SU-DHL-6 (cell line): ENCODE measurements around the gene C2CD2L.

Experiments
- H2AFZ ChIP-seq: fragments of 200-600 bp; sonication (generic); 2 replicates; pipeline ENCODE4 v1.6.1; 2014; ENCODE audit warnings: low read depth, mild to moderate bottlenecking, moderate library complexity, mixed read lengths, antibody characterized with exemption, low read length; ENCODE audit not compliant: severe bottlenecking
- H3F3A ChIP-seq: fragments of 200-600 bp; shearing (Covaris generic); 2 replicates; pipeline ENCODE4 v1.6.0; 2016; ENCODE audit warnings: antibody characterized with exemption, mild to moderate bottlenecking; ENCODE audit not compliant: insufficient read depth
- H3K27ac ChIP-seq: fragments of 200-600 bp; sonication (generic); 2 replicates; pipeline ENCODE4 v1.5.1; 2016; ENCODE audit warnings: low read depth, mild to moderate bottlenecking, low read length, moderate library complexity, mixed read lengths
- H3K27me3 ChIP-seq: fragments of 200-600 bp; sonication (generic), shearing (Covaris generic); 2 replicates; pipeline ENCODE4 v1.6.0; 2014; ENCODE audit warnings: mild to moderate bottlenecking, low read length
- H3K36me3 ChIP-seq: fragments of 200-600 bp; sonication (generic); 2 replicates; pipeline ENCODE4 v1.6.1; 2014; ENCODE audit warnings: mild to moderate bottlenecking, low read length, mixed read lengths
- H3K4me2 ChIP-seq: fragments of 300-600, 200-600 bp; shearing (Covaris generic), sonication (generic); 2 replicates; pipeline ENCODE4 v1.6.0; 2014; ENCODE audit warnings: low read length, low read depth, mild to moderate bottlenecking; ENCODE audit not compliant: poor library complexity, severe bottlenecking
- H3K4me3 ChIP-seq: fragments of 200-600 bp; sonication (generic); 2 replicates; pipeline ENCODE4 v1.5.1; 2014; ENCODE audit warnings: antibody characterized with exemption, low read length, mild to moderate bottlenecking, mixed read lengths; ENCODE audit not compliant: insufficient read depth, poor library complexity, severe bottlenecking
- H3K79me2 ChIP-seq: fragments of 200-600 bp; sonication (generic); 2 replicates; pipeline ENCODE4 v1.6.1; 2014; ENCODE audit warnings: mild to moderate bottlenecking, low read length, moderate library complexity; ENCODE audit not compliant: insufficient read depth
- H3K9ac ChIP-seq: fragments of 200-600 bp; sonication (generic); 2 replicates; pipeline ENCODE4 v1.7.0; 2014; ENCODE audit warnings: mild to moderate bottlenecking, low read length
- H3K9me2 ChIP-seq: fragments of 200-600 bp; sonication (generic); replicated peaks from 2 replicates; pipeline ENCODE4 v1.6.1; 2014; ENCODE audit warnings: low read length; ENCODE audit not compliant: insufficient read depth
- H3K9me3 ChIP-seq: fragments of 200-600 bp; sonication (generic); 2 replicates; pipeline ENCODE4 v1.6.1; 2014; ENCODE audit warnings: low read length, mixed read lengths; ENCODE audit not compliant: insufficient read depth
- H4K20me1 ChIP-seq: fragments of 200-600 bp; sonication (generic); 2 replicates; pipeline ENCODE4 v1.6.1; 2014; ENCODE audit warnings: low read depth, mild to moderate bottlenecking, antibody characterized with exemption, low read length, moderate library complexity, mixed read lengths
- CTCF ChIP-seq: fragments of 200-600 bp; sonication (generic); IDR thresholded peaks from one replicate; pipeline ENCODE4 v1.5.1; 2017; ENCODE audit warnings: antibody characterized with exemption, mild to moderate bottlenecking, low read length, moderate library complexity; ENCODE audit not compliant: insufficient read depth, poor library complexity, severe bottlenecking
- EZH2phosphoT487 ChIP-seq: fragments of 200-600 bp; sonication (generic), shearing (Covaris generic); conservative IDR thresholded peaks from 2 replicates; pipeline ENCODE4 v1.6.1; 2018; ENCODE audit warnings: mild to moderate bottlenecking, antibody characterized with exemption, low read length, moderate library complexity, mixed read lengths

Gene C2CD2L

GRCh38 chr11:119089319-119089718 is 17.8 kb upstream of the C2CD2L start:
- Histone ChIP-seq H3K9me2 (no peaks in the 10 kb centered on the region), H3K4me3 (no peak overlapping the region), H3K27me3 (no peaks in the 10 kb centered on the region), H2AFZ (no peak overlapping the region), H3K27ac (no peak overlapping the region), H3F3A (peaks cover 48% of the 10 kb centered on the region), H3K9me3 (no peaks in the 10 kb centered on the region), H3K4me2 (no peak overlapping the region), H3K36me3 (peaks cover 15% of the 10 kb centered on the region), H3K79me2 (peaks cover 25% of the 10 kb centered on the region), H3K9ac (no peak overlapping the region), H4K20me1 (peaks cover 4% of the 10 kb centered on the region; the same call in 1 of the 2 replicates)
- TF ChIP-seq CTCF (no peak), EZH2phosphoT487 (no peak)

GRCh38 chr11:119091178-119091577 is 16.0 kb upstream of the C2CD2L start:
- TF ChIP-seq CTCF, result no peak
- no peak for TF ChIP-seq EZH2phosphoT487
- no peak overlapping the region for H3K4me3 ChIP-seq
- H3K4me2 ChIP-seq, result no peak overlapping the region
- H3K79me2 ChIP-seq, result peaks cover 24% of the 10 kb centered on the region
- no peak overlapping the region for H3K9ac ChIP-seq
- H3K36me3 ChIP-seq, result peaks cover 16% of the 10 kb centered on the region
- H4K20me1 ChIP-seq, result peaks cover 4% of the 10 kb centered on the region; the same call in 1 of the 2 replicates
- peaks cover 53% of the 10 kb centered on the region for H3F3A ChIP-seq
- H3K9me3 ChIP-seq, result no peaks in the 10 kb centered on the region
- no peaks in the 10 kb centered on the region for H3K9me2 ChIP-seq
- no peaks in the 10 kb centered on the region for H3K27me3 ChIP-seq
- peak overlapping the region; percentile 32; the same call in 1 of the 2 replicates for H3K27ac ChIP-seq
- no peak overlapping the region for H2AFZ ChIP-seq

- H3K9me3 ChIP-seq, result no peaks in the 10 kb centered on the region
- peak overlapping the region; percentile 76 for H3K4me3 ChIP-seq
- no peaks in the 10 kb centered on the region for H3K9me2 ChIP-seq
- H3K36me3 ChIP-seq, result peaks cover 21% of the 10 kb centered on the region
- H3K27me3 ChIP-seq, result no peaks in the 10 kb centered on the region
- peaks cover 24% of the 10 kb centered on the region for H3K79me2 ChIP-seq
- peak overlapping the region; percentile 98 for H3K9ac ChIP-seq
- H3K4me2 ChIP-seq, result peak overlapping the region; percentile 94
- H2AFZ ChIP-seq, result no peak overlapping the region
- TF ChIP-seq CTCF, result no peak
- no peak for TF ChIP-seq EZH2phosphoT487
- H3K27ac ChIP-seq, result peak overlapping the region; percentile 89
- peaks cover 4% of the 10 kb centered on the region; the same call in 1 of the 2 replicates for H4K20me1 ChIP-seq
- peaks cover 64% of the 10 kb centered on the region for H3F3A ChIP-seq
These were observed 14.9 kb upstream of the C2CD2L start for GRCh38 chr11:119091966-119092879.
